ENCODE measurements around the gene SLC25A39. TPM values are rescaled to one million over a fixed set of nuclear protein-coding genes. Genes with fewer than 3 reads are reported as not detected.

The SLC25A39 gene
- total RNA-seq, 4 donors from 2014 or later, result 97.7 to 155 (median 129) TPM

GRCh38 chr17:44297975-44298374 is 26.6 kb downstream of the SLC25A39 start:
- no peaks in the 10 kb centered on the region for H3K27me3 ChIP-seq
- H3K9me3 ChIP-seq, result no peaks in the 10 kb centered on the region
- H3K27ac ChIP-seq, result no peak overlapping the region
- TF ChIP-seq POLR2A (IDR thresholded peaks at IDR 0.05) (no peak), CTCF (IDR thresholded peaks at IDR 0.05) (no peak)
- no peak for DNase-seq
- H3K4me3 ChIP-seq, result no peak overlapping the region
- no peaks in the 10 kb centered on the region for H3K4me1 ChIP-seq
- no peaks in the 10 kb centered on the region for H3K36me3 ChIP-seq

- TF ChIP-seq CTCF (IDR thresholded peaks at IDR 0.05), result no peak
- no peak for TF ChIP-seq POLR2A (IDR thresholded peaks at IDR 0.05)
- H3K27ac ChIP-seq, result no peak overlapping the region
- DNase-seq, result no peak
Measured at GRCh38 chr17:44293509-44294226, 31.0 kb downstream of the SLC25A39 start.

GRCh38 chr17:44287651-44288050 is 37.0 kb downstream of the SLC25A39 start:
- no peaks in the 10 kb centered on the region for H3K9me3 ChIP-seq
- no peak for TF ChIP-seq CTCF (IDR thresholded peaks at IDR 0.05)
- no peak for TF ChIP-seq POLR2A (IDR thresholded peaks at IDR 0.05)
- no peak overlapping the region for H3K4me3 ChIP-seq
- H3K27ac ChIP-seq, result no peak overlapping the region
- H3K36me3 ChIP-seq, result no peaks in the 10 kb centered on the region
- no peaks in the 10 kb centered on the region for H3K4me1 ChIP-seq
- no peak for DNase-seq
- no peaks in the 10 kb centered on the region for H3K27me3 ChIP-seq

More at GRCh38 chr17:44293509-44294226, 31.0 kb downstream of the SLC25A39 start:
- Histone ChIP-seq H3K27me3 (no peaks in the 10 kb centered on the region), H3K36me3 (no peaks in the 10 kb centered on the region), H3K4me1 (no peaks in the 10 kb centered on the region), H3K9me3 (no peaks in the 10 kb centered on the region), H3K4me3 (no peak overlapping the region)

GRCh38 chr17:44284024-44284400 is 40.6 kb downstream of the SLC25A39 start:
- Histone ChIP-seq H3K9me3 (no peaks in the 10 kb centered on the region), H3K4me1 (peaks cover 0 to 16% (median 2%) of the 10 kb centered on the region in 4 donors), H3K27ac (no peak overlapping the region), H3K36me3 (no peaks in the 10 kb centered on the region), H3K27me3 (no peaks in the 10 kb centered on the region), H3K4me3 (no peak overlapping the region)
- TF ChIP-seq POLR2A (IDR thresholded peaks at IDR 0.05), result no peak
- TF ChIP-seq CTCF (IDR thresholded peaks at IDR 0.05), result no peak
- DNase-seq, result no peak

- H3K27ac ChIP-seq, result no peak overlapping the region
- no peak for TF ChIP-seq POLR2A (IDR thresholded peaks at IDR 0.05)
- no peak for TF ChIP-seq CTCF (IDR thresholded peaks at IDR 0.05)
- H3K36me3 ChIP-seq, result no peaks in the 10 kb centered on the region
- no peak for DNase-seq
- no peaks in the 10 kb centered on the region for H3K9me3 ChIP-seq
- no peak overlapping the region for H3K4me3 ChIP-seq
- peaks cover 0 to 16% (median 2%) of the 10 kb centered on the region in 4 donors for H3K4me1 ChIP-seq
- no peaks in the 10 kb centered on the region for H3K27me3 ChIP-seq
Measured at GRCh38 chr17:44283344-44284023, 41.1 kb downstream of the SLC25A39 start.

Data from Peyer's patch (tissue), 4 donors.